ENCODE measurements around the gene TNP1. TPM values are rescaled to one million over a fixed set of nuclear protein-coding genes. Genes with fewer than 3 reads are reported as not detected.

Gene TNP1
- total RNA-seq, 6 experiments from 2014 or later = not detected

GRCh38 chr2:216882876-216883275, 23.0 kb upstream of the TNP1 start:
- Mint-ChIP-seq H3K36me3 (ENCODE audit: low read depth) (peaks cover 6% of the 10 kb centered on the region; the same call in 1 of the 2 replicates), H3K4me3 (no peak overlapping the region), H3K4me1 (ENCODE audit: low read depth) (no peaks in the 10 kb centered on the region), H3K27me3 (ENCODE audit: insufficient read depth) (peaks cover 30% of the 10 kb centered on the region), H3K9me3 (no peaks in the 10 kb centered on the region; the same call in 1 of the 2 replicates), H3K27ac (no peak overlapping the region)
- DNase-seq = no peak
- TF ChIP-seq, protein P1, sequence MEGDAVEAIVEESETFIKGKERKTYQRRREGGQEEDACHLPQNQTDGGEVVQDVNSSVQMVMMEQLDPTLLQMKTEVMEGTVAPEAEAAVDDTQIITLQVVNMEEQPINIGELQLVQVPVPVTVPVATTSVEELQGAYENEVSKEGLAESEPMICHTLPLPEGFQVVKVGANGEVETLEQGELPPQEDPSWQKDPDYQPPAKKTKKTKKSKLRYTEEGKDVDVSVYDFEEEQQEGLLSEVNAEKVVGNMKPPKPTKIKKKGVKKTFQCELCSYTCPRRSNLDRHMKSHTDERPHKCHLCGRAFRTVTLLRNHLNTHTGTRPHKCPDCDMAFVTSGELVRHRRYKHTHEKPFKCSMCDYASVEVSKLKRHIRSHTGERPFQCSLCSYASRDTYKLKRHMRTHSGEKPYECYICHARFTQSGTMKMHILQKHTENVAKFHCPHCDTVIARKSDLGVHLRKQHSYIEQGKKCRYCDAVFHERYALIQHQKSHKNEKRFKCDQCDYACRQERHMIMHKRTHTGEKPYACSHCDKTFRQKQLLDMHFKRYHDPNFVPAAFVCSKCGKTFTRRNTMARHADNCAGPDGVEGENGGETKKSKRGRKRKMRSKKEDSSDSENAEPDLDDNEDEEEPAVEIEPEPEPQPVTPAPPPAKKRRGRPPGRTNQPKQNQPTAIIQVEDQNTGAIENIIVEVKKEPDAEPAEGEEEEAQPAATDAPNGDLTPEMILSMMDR (IDR thresholded peaks at IDR 0.05) = no peak

- DNase-seq = no peak
- Mint-ChIP-seq H3K9me3 (no peaks in the 10 kb centered on the region; the same call in 1 of the 2 replicates), H3K27me3 (ENCODE audit: insufficient read depth) (peaks cover 34% of the 10 kb centered on the region), H3K36me3 (ENCODE audit: low read depth) (peaks cover 6% of the 10 kb centered on the region; the same call in 1 of the 2 replicates), H3K4me3 (no peak overlapping the region), H3K4me1 (ENCODE audit: low read depth) (no peaks in the 10 kb centered on the region), H3K27ac (no peak overlapping the region)
- TF ChIP-seq, protein P1 (IDR thresholded peaks at IDR 0.05) = no peak
These were observed 21.5 kb upstream of the TNP1 start for GRCh38 chr2:216881411-216881810.

DNA sequence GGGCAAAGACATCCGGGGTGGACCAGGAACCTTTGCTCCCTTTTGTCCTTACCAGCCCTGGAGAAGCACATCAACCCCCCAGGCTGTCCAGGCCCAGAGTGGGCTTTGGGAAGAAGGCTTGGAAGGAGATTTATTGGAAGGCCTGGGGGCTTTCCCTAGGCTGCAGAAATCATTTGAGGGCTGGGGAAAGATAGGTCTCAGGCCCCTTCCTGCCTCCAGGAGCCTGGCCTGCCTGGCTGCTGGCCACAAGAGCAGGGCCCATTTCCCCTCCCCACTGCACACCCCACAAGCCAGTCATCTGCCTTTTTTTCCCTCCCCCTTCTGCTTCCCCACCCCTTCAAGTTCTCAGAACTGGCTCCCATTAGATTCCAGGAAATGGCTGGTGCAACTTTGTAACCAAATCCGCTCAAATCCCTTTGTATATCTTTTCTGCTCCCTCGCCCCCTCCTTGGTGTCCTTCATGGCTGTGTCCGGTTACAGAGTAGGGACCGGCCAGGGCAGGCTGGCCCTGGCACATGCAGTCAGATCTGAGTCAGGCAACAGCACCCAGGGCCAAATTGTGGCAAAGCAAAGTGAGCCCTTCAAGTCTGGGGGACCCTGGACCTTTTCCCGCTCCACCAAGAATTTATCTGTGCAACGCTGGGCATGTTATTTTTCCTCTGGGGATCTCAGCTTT, 20.8 kb upstream of the TNP1 start:
- H3K4me3 Mint-ChIP-seq = no peak overlapping the region; the same call in 1 of the 2 replicates
- H3K27me3 Mint-ChIP-seq (ENCODE audit: insufficient read depth) = peaks cover 32% of the 10 kb centered on the region
- no peak overlapping the region for H3K27ac Mint-ChIP-seq
- H3K9me3 Mint-ChIP-seq = no peaks in the 10 kb centered on the region; the same call in 1 of the 2 replicates
- H3K36me3 Mint-ChIP-seq (ENCODE audit: low read depth) = peaks cover under 1% of the 10 kb centered on the region; the same call in 1 of the 2 replicates
- TF ChIP-seq, protein P1 (IDR thresholded peaks at IDR 0.05) = no peak
- H3K4me1 Mint-ChIP-seq (ENCODE audit: low read depth) = no peaks in the 10 kb centered on the region
- no peak for DNase-seq

DNA sequence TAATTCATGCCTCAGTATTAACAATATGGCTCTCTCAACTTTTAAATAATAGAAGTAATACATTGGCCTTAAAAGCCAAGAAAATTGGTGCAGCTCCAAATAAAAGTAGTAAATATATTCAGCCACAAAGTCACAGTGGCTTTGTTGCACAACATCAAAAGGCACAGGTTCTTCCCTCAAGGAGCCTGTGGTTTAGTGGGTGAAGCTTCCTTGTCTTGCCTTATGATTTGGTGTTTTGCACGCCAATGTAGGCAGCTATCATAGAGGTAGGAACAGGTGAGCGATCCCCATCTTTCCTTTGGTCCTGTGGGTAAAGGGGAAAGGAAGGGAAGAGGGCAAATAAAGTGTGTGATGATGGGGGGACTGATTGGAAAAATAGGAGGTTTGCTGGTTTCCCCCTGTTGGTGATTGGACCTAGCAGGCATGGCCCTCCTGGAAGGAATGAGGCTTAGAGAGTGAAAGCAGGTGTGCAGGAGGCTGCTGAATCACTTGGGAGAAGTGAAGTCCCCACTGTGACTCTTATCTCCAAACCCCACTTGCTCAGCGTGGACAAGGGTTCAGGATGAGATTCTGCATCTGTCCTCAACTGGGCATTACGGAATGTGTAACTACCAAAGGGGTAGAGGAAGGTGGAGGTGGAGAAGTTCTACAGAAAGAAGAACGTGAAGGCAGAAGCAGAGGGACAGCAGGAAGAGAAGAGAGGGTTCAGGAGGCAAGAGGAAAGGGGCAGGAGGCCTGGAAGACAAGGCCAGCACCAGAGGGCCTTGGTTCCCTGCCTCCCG, 20.1 kb upstream of the TNP1 start:
- H3K4me1 Mint-ChIP-seq (ENCODE audit: low read depth) = no peaks in the 10 kb centered on the region
- H3K9me3 Mint-ChIP-seq = no peaks in the 10 kb centered on the region
- H3K36me3 Mint-ChIP-seq (ENCODE audit: low read depth) = no peaks in the 10 kb centered on the region
- no peak for DNase-seq
- no peak overlapping the region for H3K4me3 Mint-ChIP-seq
- TF ChIP-seq, protein P1 (IDR thresholded peaks at IDR 0.05) = no peak
- H3K27me3 Mint-ChIP-seq (ENCODE audit: insufficient read depth) = peaks cover 32% of the 10 kb centered on the region
- H3K27ac Mint-ChIP-seq = no peak overlapping the region

GRCh38 chr2:216878072-216878471, 18.2 kb upstream of the TNP1 start:
- Mint-ChIP-seq H3K27me3 (ENCODE audit: insufficient read depth) (peaks cover 27% of the 10 kb centered on the region), H3K4me1 (ENCODE audit: low read depth) (no peaks in the 10 kb centered on the region), H3K9me3 (no peaks in the 10 kb centered on the region), H3K36me3 (ENCODE audit: low read depth) (no peaks in the 10 kb centered on the region), H3K4me3 (no peak overlapping the region), H3K27ac (no peak overlapping the region)
- no peak for DNase-seq
- TF ChIP-seq, protein P1 (IDR thresholded peaks at IDR 0.05) = no peak
